ENCODE data around the gene TRPV6.

GRCh38 chr7:142908921-142909890 lies 23.7 kb upstream of the TRPV6 start:
- TF ChIP-seq, protein P1, sequence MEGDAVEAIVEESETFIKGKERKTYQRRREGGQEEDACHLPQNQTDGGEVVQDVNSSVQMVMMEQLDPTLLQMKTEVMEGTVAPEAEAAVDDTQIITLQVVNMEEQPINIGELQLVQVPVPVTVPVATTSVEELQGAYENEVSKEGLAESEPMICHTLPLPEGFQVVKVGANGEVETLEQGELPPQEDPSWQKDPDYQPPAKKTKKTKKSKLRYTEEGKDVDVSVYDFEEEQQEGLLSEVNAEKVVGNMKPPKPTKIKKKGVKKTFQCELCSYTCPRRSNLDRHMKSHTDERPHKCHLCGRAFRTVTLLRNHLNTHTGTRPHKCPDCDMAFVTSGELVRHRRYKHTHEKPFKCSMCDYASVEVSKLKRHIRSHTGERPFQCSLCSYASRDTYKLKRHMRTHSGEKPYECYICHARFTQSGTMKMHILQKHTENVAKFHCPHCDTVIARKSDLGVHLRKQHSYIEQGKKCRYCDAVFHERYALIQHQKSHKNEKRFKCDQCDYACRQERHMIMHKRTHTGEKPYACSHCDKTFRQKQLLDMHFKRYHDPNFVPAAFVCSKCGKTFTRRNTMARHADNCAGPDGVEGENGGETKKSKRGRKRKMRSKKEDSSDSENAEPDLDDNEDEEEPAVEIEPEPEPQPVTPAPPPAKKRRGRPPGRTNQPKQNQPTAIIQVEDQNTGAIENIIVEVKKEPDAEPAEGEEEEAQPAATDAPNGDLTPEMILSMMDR (IDR thresholded peaks at IDR 0.05) = peak in 4 of 6 experiments; percentile 22 to 45 (median 28)
- no peak for TF ChIP-seq POLR2A (IDR thresholded peaks at IDR 0.05)

All from thyroid gland (tissue), 4 donors.